T-helper 1 cell treated with Interleukin-12 subunit alpha and Interleukin-12 subunit beta and Interleukin-4 antibody, amounts not matched to agents 30 μg/mL and 1 μg/mL, for 36 hours (primary cell): ENCODE measurements around the gene ZHX3.

Experiments used
- H3K27ac Mint-ChIP-seq: one replicate; pipeline ENCODE4 v1.8.0; 2021; ENCODE audit warnings: mild to moderate bottlenecking, mixed read lengths
- H3K27me3 Mint-ChIP-seq: one replicate; pipeline ENCODE4 v1.8.0; 2021; ENCODE audit warnings: low read depth, mixed read lengths
- H3K36me3 Mint-ChIP-seq: one replicate; pipeline ENCODE4 v1.8.0; 2021; ENCODE audit warnings: low read depth, mixed read lengths
- H3K4me1 Mint-ChIP-seq: one replicate; pipeline ENCODE4 v1.8.0; 2021; ENCODE audit warnings: low read depth, mixed read lengths
- H3K4me3 Mint-ChIP-seq: one replicate; pipeline ENCODE4 v1.8.0; 2021; ENCODE audit warnings: mild to moderate bottlenecking, moderate library complexity, mixed read lengths
- H3K9me3 Mint-ChIP-seq: one replicate; pipeline ENCODE4 v1.8.0; 2021; ENCODE audit warnings: mixed read lengths

Gene ZHX3

DNA sequence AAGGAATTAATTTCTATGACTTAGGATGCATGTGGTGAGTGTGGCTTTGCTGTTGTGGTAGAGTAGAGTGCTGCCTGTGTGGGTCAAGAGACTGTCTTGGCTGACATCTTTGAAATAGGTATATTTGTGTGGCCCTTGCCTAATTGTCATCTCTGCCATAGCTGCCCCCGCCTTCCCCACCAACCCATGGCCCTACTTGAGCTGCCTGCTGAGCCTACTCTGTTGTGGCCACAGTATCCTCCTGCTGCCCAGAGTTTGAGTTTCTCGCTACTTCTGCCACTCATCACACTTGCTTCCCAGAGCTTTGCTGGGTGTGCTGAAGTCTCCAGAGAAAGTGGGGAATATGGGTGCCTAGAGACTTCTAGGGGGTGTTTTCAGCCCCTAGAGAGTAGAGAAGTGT, 172.2 kb downstream of the ZHX3 start:
- H3K27ac Mint-ChIP-seq, result peak overlapping the region; percentile 60
- H3K9me3 Mint-ChIP-seq, result no peaks in the 10 kb centered on the region
- H3K27me3 Mint-ChIP-seq, result no peaks in the 10 kb centered on the region
- peaks cover 92% of the 10 kb centered on the region for H3K4me1 Mint-ChIP-seq
- H3K4me3 Mint-ChIP-seq, result peak overlapping the region; percentile 56
- peaks cover 39% of the 10 kb centered on the region for H3K36me3 Mint-ChIP-seq

DNA sequence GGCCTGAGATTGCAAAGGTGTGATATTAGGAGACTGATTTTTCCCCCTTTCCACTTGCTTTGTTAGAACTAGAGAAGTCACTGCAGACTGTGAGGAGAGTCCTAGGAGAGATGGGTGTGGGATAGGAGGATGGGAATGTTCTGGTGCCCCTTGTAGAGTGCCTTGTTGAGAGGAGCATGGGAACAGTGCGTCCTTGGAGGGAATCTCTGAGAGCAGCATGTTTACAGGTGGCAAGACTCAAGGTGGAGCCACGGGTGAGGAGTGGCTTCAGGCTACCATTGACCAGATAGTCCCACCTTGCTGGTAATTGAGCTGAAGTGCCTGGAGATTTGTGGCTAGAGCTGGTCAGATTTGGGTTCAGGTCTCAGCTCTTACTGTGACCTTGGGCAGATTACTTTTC, 174.2 kb downstream of the ZHX3 start:
- peaks cover 46% of the 10 kb centered on the region for H3K36me3 Mint-ChIP-seq
- peak overlapping the region; percentile 89 for H3K4me3 Mint-ChIP-seq

DNA sequence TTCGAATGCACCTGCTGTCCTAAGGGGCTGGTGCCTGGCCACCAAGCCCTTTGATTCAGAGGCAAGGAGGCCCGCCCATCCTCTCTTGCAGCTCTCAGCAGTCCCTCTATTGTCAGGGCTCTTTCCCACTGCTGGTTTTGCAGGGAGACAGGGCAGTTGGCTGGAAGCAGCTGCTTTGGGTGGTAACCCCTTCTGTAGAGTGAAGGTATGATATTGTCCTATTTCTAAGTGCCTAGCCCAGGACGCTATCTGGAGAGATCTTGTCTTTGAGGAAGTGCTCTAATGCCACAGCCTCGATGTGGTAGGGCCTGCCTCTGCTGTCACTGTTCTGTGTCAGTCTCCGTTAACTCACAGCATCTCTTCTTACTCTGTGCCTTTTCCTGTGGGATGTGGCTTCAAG, 174.6 kb downstream of the ZHX3 start:
- Mint-ChIP-seq H3K27me3 (no peaks in the 10 kb centered on the region), H3K4me1 (peaks cover 85% of the 10 kb centered on the region), H3K27ac (peak overlapping the region; percentile 88), H3K9me3 (no peaks in the 10 kb centered on the region), H3K36me3 (peaks cover 47% of the 10 kb centered on the region), H3K4me3 (peak overlapping the region; percentile 89)

More for the DNA sequence above, 174.2 kb downstream of the ZHX3 start:
- Mint-ChIP-seq H3K27me3 (no peaks in the 10 kb centered on the region), H3K4me1 (peaks cover 90% of the 10 kb centered on the region), H3K27ac (peak overlapping the region; percentile 88), H3K9me3 (no peaks in the 10 kb centered on the region)

DNA sequence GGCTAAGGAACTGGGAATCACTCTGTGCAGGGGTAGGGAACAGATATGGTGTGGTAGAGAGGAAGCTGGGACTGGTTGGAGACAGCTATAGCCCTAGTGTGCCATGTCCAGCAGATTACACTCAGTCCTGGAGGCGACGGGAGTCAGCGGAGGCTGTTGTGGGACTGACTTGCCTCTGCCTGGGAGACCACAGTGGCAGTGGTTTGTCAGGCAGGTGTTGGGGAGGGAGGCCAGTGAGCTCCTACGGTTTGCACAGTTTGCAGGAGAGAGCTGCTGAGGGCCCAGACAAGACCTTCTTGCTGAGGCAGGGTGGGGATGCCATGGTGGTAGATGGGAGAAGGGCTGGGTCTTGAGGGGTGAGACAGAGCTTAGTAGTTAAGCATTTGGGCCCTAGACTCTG, 175.3 kb downstream of the ZHX3 start:
- peaks cover 45% of the 10 kb centered on the region for H3K36me3 Mint-ChIP-seq
- peak overlapping the region; percentile 89 for H3K4me3 Mint-ChIP-seq
- no peaks in the 10 kb centered on the region for H3K9me3 Mint-ChIP-seq
- peak overlapping the region; percentile 88 for H3K27ac Mint-ChIP-seq
- no peaks in the 10 kb centered on the region for H3K27me3 Mint-ChIP-seq
- peaks cover 81% of the 10 kb centered on the region for H3K4me1 Mint-ChIP-seq

DNA sequence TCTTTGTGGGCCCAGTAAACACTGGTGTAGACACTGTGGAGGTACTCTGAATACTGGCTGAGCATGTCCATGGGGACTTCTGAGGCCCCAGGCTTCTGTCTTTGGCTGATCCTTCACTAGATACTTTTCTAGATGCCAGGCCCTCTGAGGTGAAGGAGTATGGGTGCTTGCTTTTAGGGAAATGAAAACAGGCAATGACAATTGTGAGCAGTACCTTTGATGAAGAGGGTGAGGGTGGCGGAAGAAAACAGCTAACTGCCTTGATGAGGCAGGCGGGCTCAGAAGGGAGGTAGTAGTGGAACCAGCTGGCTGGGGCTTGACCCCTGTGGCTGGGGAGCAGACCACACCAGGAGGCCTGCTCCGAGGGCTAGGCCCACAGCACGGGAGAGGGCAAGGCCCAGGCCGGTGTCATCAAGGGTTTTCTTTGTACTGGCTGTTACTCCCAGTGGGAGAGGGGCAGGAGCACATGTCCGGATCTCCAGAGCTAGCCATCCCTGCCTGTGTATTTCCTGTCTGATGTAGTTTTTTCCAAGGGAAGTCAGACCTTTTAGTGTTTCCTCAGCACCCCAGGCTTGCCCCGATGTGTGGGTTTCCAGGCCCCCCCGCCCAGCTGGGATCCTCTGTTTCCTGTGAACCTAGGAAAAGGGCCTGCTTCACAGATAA, 176.2 kb downstream of the ZHX3 start:
- no peaks in the 10 kb centered on the region for H3K27me3 Mint-ChIP-seq
- H3K36me3 Mint-ChIP-seq, result peaks cover 38% of the 10 kb centered on the region
- H3K4me3 Mint-ChIP-seq, result peak overlapping the region; percentile 89
- peaks cover 74% of the 10 kb centered on the region for H3K4me1 Mint-ChIP-seq
- H3K27ac Mint-ChIP-seq, result peak overlapping the region; percentile 88
- H3K9me3 Mint-ChIP-seq, result no peaks in the 10 kb centered on the region

DNA sequence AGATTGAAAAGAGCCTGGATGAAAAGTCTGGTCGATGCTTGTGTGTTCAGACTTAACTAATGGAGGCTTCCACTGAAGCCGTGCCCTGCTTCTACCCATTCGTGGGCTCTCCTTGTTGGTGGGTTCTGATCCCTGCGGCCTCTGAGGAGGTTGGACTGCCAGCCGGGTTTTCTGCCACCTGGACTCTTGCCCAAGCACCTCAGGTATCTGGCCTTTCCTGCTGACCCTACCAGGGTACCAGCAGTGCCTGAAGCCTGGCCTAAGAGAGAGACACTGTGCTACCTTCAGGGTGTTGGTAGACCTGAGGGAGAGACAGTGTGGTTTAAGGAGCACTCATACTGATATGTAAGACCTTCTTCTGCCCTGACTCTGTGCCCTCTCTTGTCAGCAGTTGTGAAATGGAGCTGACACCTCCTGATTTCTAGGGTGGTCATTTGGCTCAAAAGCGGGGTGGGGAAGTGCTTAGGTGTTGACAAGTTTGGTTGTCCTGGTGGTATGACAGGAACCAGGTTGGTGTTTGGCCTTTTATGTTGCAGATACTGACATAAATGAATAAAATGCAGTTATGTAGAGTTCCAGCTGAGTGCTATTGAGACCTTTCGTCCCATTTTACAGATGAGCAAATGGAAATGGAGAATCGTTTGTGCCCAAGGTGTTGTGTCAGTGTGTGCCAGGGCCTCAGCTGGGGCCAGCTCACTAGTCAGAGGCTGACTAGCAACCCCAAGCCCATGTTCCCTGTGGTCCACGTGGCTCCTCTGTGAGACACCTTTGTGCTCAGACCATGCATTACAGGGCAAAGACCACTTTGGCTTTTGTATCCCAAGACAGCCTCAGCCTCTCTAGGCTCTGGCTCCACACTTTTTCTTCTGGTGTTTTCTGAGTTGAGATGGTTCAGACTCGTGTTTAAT, 177.1 kb downstream of the ZHX3 start:
- H3K4me3 Mint-ChIP-seq, result peak overlapping the region; percentile 89
- peak overlapping the region; percentile 88 for H3K27ac Mint-ChIP-seq
- H3K27me3 Mint-ChIP-seq, result no peaks in the 10 kb centered on the region
- H3K9me3 Mint-ChIP-seq, result no peaks in the 10 kb centered on the region
- peaks cover 75% of the 10 kb centered on the region for H3K4me1 Mint-ChIP-seq
- peaks cover 38% of the 10 kb centered on the region for H3K36me3 Mint-ChIP-seq

DNA sequence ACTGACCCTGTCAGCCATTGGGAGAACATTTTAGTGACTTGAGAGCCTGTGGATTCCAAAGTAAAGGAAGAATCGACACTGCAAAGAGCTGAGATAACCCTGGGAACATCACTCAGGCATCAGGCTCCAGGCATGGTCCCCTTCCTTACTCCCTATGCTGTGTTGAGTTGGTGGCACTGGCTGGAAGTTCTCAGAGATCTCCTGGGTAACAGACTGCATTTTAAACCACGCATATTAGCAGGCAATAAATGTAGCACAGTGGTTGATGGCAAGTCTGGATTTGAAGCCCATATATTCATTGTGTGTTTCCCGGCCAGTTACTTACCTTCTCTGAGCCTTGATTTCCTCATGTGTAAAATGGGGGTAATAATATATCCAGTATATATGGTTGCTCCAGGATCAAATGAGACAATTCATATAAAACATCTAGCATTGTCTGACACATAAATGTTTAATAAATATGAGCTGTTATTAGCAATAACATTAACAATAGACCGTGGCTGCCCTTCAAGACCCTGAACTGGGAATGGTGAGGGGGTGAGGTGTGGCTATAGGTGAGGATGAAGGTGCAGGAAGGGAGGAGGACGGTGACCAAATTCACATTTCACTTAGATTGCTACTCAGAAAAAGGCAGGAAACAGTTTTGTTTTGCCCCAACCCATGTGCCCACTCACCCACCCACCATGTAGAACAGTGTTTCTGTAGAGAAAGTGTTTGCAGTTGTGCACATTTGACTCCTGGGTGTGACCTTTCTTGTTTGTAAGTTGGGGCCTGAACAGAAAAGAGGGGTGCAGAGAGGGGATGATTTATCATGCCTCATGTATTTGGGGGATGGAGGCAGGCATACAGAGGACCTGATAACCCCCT, 178.1 kb downstream of the ZHX3 start:
- Mint-ChIP-seq H3K27ac (peak overlapping the region; percentile 88), H3K36me3 (peaks cover 27% of the 10 kb centered on the region), H3K9me3 (no peaks in the 10 kb centered on the region), H3K4me3 (peak overlapping the region; percentile 89), H3K27me3 (no peaks in the 10 kb centered on the region), H3K4me1 (peaks cover 75% of the 10 kb centered on the region)

DNA sequence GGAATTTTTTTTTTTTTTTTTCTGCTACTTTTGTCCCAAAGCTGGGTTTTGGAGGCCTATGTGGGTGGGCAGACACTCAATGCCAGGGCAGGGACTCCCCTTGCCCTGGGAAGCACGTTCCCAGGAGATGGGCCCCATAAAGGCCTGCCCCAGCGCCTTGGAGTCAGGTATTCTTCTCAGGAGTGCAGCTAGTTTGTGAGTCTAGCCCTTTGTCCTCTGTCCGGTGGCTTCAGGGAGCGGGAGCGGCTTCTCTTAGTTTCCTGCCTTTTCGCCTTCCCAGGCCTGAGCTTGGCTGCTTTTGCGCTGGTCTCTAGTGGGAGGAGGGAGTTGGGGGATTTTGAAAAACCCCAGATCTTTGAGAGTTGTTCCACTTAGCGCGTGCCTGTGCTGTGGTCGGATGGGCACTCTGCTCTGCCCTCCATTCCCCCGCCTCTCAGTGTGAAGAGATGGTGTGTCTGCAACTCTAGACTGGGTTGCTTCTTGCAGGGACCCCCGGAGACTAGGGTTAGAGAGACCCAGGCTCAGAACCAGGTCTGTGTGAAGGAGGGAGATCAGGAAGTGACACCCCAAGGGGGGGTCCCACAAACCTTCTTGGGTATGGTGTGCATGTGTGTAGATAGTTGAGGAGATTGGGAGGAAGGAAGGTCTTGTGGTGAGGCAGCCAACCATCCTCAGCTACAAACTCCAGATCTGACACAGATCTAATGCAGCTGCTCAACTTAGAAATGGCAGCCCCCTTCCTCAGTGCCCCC, 178.9 kb downstream of the ZHX3 start:
- no peaks in the 10 kb centered on the region for H3K9me3 Mint-ChIP-seq
- no peaks in the 10 kb centered on the region for H3K27me3 Mint-ChIP-seq
- peak overlapping the region; percentile 89 for H3K4me3 Mint-ChIP-seq
- H3K27ac Mint-ChIP-seq, result peak overlapping the region; percentile 88
- H3K4me1 Mint-ChIP-seq, result peaks cover 69% of the 10 kb centered on the region
- peaks cover 22% of the 10 kb centered on the region for H3K36me3 Mint-ChIP-seq

DNA sequence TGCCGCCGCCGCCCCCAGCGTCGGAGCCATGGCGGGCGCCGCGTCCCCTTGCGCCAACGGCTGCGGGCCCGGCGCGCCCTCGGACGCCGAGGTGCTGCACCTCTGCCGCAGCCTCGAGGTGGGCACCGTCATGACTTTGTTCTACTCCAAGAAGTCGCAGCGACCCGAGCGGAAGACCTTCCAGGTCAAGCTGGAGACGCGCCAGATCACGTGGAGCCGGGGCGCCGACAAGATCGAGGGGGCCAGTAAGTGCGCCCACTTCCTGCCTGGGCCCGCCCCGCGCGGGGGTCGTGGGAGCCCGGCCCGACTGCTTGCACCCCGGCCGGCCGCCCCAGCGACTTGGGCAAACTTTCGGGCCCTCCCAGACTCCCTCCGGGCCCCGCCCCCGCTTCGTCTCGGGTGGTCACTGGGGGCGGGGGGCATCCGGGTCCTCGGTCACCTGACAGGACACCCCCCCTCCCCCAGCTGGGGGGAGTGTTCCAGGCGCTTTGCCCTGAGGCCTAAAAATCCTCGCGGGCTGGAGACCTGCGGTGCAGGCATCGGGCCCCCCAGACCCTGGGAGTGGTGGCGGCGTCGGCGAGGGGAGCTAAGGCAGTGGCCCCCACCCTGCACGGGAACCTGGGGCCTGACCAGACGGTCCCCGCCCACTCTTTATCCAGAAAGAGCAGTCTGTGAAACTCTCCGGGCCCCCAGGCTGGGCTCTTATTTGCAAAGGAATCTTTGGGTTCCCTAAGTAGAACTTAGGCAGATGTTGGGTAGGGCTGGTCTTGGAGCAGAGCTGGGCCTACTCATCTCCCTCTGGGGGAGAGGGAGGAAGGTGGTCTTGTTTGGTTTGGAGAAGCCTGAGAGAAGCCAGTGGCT, 179.7 kb downstream of the ZHX3 start:
- no peaks in the 10 kb centered on the region for H3K27me3 Mint-ChIP-seq
- peaks cover 65% of the 10 kb centered on the region for H3K4me1 Mint-ChIP-seq
- H3K4me3 Mint-ChIP-seq, result peak overlapping the region; percentile 89
- H3K9me3 Mint-ChIP-seq, result no peaks in the 10 kb centered on the region
- peaks cover 19% of the 10 kb centered on the region for H3K36me3 Mint-ChIP-seq
- peak overlapping the region; percentile 88 for H3K27ac Mint-ChIP-seq

DNA sequence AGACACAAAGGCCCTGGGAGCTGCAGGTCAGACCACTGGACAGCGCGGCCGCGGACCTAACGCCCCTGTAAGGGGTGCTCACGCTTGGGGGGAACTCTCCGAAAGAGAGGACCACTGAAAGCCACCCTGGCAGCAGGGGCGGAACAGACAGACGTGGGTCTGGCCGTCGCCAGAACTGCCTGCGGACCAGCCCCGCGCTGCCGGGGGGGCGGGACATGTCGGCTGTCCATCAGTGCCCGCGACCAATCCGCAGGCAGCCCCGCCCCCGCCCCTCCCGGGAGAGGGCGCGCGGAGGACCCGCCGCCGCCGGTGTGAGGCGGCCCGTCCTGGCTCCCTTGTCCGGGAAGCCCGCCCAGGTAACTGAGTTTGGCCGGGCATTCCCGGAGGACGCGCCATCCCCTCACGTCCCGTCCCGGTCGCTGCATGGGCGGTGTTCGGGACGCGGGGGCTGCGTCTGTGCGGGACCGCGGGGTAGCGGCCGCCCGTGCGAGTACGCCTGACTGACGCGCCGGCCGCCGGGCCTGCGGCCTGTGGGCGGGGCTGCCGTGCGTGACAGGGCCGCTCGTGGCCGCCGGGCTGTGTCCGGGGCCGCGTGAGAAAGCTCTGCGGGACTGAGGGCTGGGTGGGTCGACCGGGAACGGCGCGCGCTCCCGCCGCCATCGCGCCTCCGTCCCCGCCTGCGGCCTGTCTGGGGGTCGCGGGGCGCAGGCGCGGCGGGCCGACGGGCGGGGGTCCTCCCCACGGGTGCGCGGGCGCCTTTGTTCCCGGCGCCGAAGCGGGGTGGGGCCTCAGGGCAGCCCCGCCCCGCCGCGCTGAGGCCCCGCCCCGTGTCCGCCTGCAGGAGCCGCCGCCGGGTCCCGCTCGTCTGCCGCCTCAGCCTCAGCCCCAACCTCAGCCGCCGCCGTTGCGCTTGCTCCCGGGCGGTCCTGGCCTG, 180.6 kb downstream of the ZHX3 start, which contains the start of gene PLCG1:
PLCG1 (plus strand) TSS at position 864 of the 934 bp plus-strand sequence. CDS start 99 bp downstream, outside the sequence.
- Mint-ChIP-seq H3K27me3 (no peaks in the 10 kb centered on the region), H3K4me3 (peak within 1 kb of the TSS; percentile 89), H3K9me3 (no peaks in the 10 kb centered on the region), H3K27ac (peak within 1 kb of the TSS; percentile 93), H3K36me3 (peaks cover 19% of the 10 kb centered on the region), H3K4me1 (peaks cover 59% of the 10 kb centered on the region)

DNA sequence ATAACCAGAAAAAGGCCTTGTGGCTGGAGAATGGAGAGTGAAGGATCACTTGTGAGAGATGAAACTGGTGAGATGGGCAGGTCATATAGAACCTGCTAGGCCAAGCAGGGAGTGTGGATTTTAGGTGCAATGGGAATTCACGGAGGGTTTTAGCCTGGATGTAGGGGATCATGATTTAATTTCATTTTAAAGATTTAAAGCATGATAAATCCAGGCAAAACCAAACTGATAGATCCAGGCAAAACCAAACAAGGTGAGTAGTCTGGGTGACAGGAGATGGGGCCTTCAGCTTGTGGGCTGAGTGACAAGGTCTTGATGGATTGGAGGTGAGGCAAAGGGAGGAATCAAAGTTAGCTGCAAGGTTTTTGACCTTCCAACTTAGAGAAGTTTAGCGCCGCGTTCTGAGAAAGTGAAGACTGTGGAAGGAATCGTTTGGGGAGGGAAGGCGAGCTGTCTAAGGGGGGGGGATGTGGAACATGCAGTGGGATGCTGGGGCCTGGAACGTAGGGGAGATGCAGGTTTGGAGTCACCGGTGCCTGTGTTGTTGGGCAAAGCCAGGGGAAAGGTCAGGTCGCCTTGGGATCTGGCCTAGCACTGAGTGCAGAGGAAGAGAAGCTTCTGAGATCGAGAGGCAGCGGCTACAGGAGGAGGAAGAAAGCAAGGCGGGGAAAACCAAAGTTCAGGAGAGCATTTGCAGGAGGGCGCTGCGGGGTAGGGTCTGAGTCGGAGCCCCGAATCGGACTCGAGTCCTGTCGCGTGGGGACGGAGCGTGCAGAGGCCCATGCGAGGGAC, 181.4 kb downstream of the ZHX3 start:
- peaks cover 19% of the 10 kb centered on the region for H3K36me3 Mint-ChIP-seq
- peak overlapping the region; percentile 93 for H3K27ac Mint-ChIP-seq
- H3K27me3 Mint-ChIP-seq, result no peaks in the 10 kb centered on the region
- peaks cover 57% of the 10 kb centered on the region for H3K4me1 Mint-ChIP-seq
- peak overlapping the region; percentile 87 for H3K4me3 Mint-ChIP-seq
- H3K9me3 Mint-ChIP-seq, result no peaks in the 10 kb centered on the region
